Dedifferentiated amniotic fluid mesenchymal stem cell (primary cell): ENCODE measurements around the gene MTMR11.
A peak's percentile ranks its signal among the peaks of the same experiment; 100 is the strongest.

Source experiments
- DNase-seq: peaks from one replicate; pipeline ENCODE4 v3.0.0-alpha.2; 2016; ENCODE audit errors: extremely low spot score

MTMR11 gene

GRCh38 chr1:149934356-149934755 is 2.3 kb downstream of the MTMR11 start:
- no peak for DNase-seq

- no peak for DNase-seq
Observed at GRCh38 chr1:149933208-149933607, 3.5 kb downstream of the MTMR11 start.

GRCh38 chr1:149932474-149932873 is 4.2 kb downstream of the MTMR11 start:
- no peak for DNase-seq

GRCh38 chr1:149931212-149931790 is 5.4 kb downstream of the MTMR11 start:
- no peak for DNase-seq

- DNase-seq, result no peak
Observed at GRCh38 chr1:149929856-149930255, 6.8 kb downstream of the MTMR11 start.

GRCh38 chr1:149928401-149928724 is 8.3 kb downstream of the MTMR11 start:
- no peak for DNase-seq

- peak; percentile 92 for DNase-seq
Observed at GRCh38 chr1:149927563-149928400, 8.9 kb downstream of the MTMR11 start, which contains the start of gene SF3B4. Gene SF3B4 (minus strand): TSS chr1:149927803. CDS start chr1:149927759, 44 bp downstream.

- no peak for DNase-seq
Observed at GRCh38 chr1:149927056-149927562, 9.6 kb downstream of the MTMR11 start.

- DNase-seq, result no peak
Observed at GRCh38 chr1:149926296-149926695, 10.4 kb downstream of the MTMR11 start.

GRCh38 chr1:149925751-149926150 is 10.9 kb downstream of the MTMR11 start:
- no peak for DNase-seq

GRCh38 chr1:149925345-149925744 is 11.3 kb downstream of the MTMR11 start:
- DNase-seq, result no peak

GRCh38 chr1:149923626-149924025 is 13.1 kb downstream of the MTMR11 start:
- no peak for DNase-seq

- peak; percentile 31 for DNase-seq
Observed at GRCh38 chr1:149917571-149918144, 19.0 kb downstream of the MTMR11 start, which contains the start of gene SV2A. Gene SV2A (minus strand): TSS chr1:149917844. CDS start chr1:149913840, 4,004 bp downstream.

- no peak for DNase-seq
Observed at GRCh38 chr1:149916898-149917252, 19.8 kb downstream of the MTMR11 start.

GRCh38 chr1:149916193-149916897 is 20.3 kb downstream of the MTMR11 start:
- DNase-seq, result no peak

GRCh38 chr1:149915429-149916192 is 21.1 kb downstream of the MTMR11 start:
- no peak for DNase-seq

GRCh38 chr1:149914545-149914944 is 22.1 kb downstream of the MTMR11 start:
- DNase-seq, result no peak

- DNase-seq, result no peak
Observed at GRCh38 chr1:149906570-149907075, 30.1 kb downstream of the MTMR11 start.

GRCh38 chr1:149903836-149904491 is 32.7 kb downstream of the MTMR11 start:
- DNase-seq, result no peak

GRCh38 chr1:149899460-149900284 is 37.0 kb downstream of the MTMR11 start, which contains the start of gene BOLA1:
Gene BOLA1 (plus strand): TSS chr1:149899568. CDS start chr1:149900060, 492 bp downstream.
- peak; percentile 90 for DNase-seq
